ENCODE data around the gene KRTAP4-11. TPM values are rescaled to one million over a fixed set of nuclear protein-coding genes. Genes with fewer than 3 reads are reported as not detected.

The KRTAP4-11 gene
- total and polyA plus RNA-seq, 2 of the 4 experiments (the other 2 are of a cell fraction) = not detected

GRCh38 chr17:41133880-41134735 lies 15.9 kb upstream of the KRTAP4-11 start:
- Histone ChIP-seq H3K4me2 (ENCODE audit: low read depth, low read length) (peak overlapping the region; percentile 80; the same call in 1 of the 2 replicates), H2BK15ac (ENCODE audit: low read depth, low read length) (peak overlapping the region; percentile 97), H3K56ac (ENCODE audit: extremely low read depth, insufficient read depth, low read length) (peak overlapping the region; percentile 95), H2AK9ac (replicated peaks; ENCODE audit: low read depth, low read length, poor library complexity) (no peak overlapping the region), H3K4ac (ENCODE audit: low read depth, low read length) (peak overlapping the region; percentile 96), H2BK5ac (ENCODE audit: low read depth, low read length, poor library complexity, severe bottlenecking) (peak overlapping the region; percentile 99), H3K18ac (ENCODE audit: low read depth, low read length) (peak overlapping the region; percentile 99; the same call in 1 of the 2 replicates), H3K9me3 (ENCODE audit: control insufficient read depth, insufficient read depth, low read length) (no peaks in the 10 kb centered on the region), H3K79me1 (ENCODE audit: low read depth in 1 of 2, low read length in 2 of 2) (no peaks in the 10 kb centered on the region), H3K27ac (ENCODE audit: insufficient read depth, low read length) (peak overlapping the region; percentile 99), H2BK120ac (ENCODE audit: low read depth, low read length) (peak overlapping the region; percentile 98), H4K91ac (ENCODE audit: insufficient read depth, low read depth, low read length) (peak overlapping the region; percentile 96), H3K36me3 (ENCODE audit: control insufficient read depth, insufficient read depth, low read length) (no peaks in the 10 kb centered on the region), H3K27me3 (ENCODE audit: control insufficient read depth, insufficient read depth, low read length) (no peaks in the 10 kb centered on the region), H4K5ac (ENCODE audit: low read depth, low read length) (peak overlapping the region; percentile 97), H3K23ac (ENCODE audit: low read depth, low read length) (peak overlapping the region; percentile 95; the same call in 1 of the 2 replicates), H3K14ac (replicated peaks; ENCODE audit: low read depth, low read length) (peak overlapping the region; percentile 92), H2AFZ (replicated peaks; ENCODE audit: low read length, poor library complexity) (peak overlapping the region; percentile 79), H3K9ac (ENCODE audit: low read depth, low read length) (peak overlapping the region; percentile 33; the same call in 1 of the 2 replicates), H3K9me1 (ENCODE audit: insufficient read depth, low read length) (no peaks in the 10 kb centered on the region), H3K4me3 (ENCODE audit: insufficient read depth, low read depth, low read length) (no peak overlapping the region), H3K4me1 (ENCODE audit: control insufficient read depth, insufficient read depth, low read length) (peaks cover 4% of the 10 kb centered on the region), H4K8ac (ENCODE audit: low read depth in 2 of 2, low read length in 2 of 2) (peak overlapping the region; percentile 57 to 98), H2AK5ac (ENCODE audit: low read depth, low read length) (peak overlapping the region; percentile 79; the same call in 1 of the 2 replicates), H4K20me1 (ENCODE audit: insufficient read depth, low read length) (no peaks in the 10 kb centered on the region), H2BK20ac (ENCODE audit: low read depth, low read length) (peak overlapping the region; percentile 98)
- BruUV-seq (replicated peaks) = no TSS peak
- ChIA-PET POLR2A (ENCODE audit: unreplicated experiment) (no interaction called here), CTCF (no interaction called here)
- peak; percentile 71 for DNase-seq
- dilution Hi-C loops (cut with HindIII; ENCODE audit: low sequenced_read_pairs, unreplicated experiment) (no loop called here), in situ Hi-C loops (cut with MboI; ENCODE audit: low sequenced_read_pairs) (no loop called here), intact Hi-C loops (cut with micrococcal nuclease) (no loop called here)
- TF ChIP-seq MAFK (IDR thresholded peaks at IDR 0.05; ENCODE audit: low read depth, low read length) (no peak), SMC3 (IDR thresholded peaks at IDR 0.05; ENCODE audit: low read depth, low read length) (no peak), CHD1 (IDR thresholded peaks at IDR 0.05; ENCODE audit: low read depth, low read length) (no peak), FOS (IDR thresholded peaks at IDR 0.05; ENCODE audit: low read depth, low read length) (no peak), USF2 (IDR thresholded peaks at IDR 0.05; ENCODE audit: low read depth, low read length) (no peak), POLR2A (IDR thresholded peaks at IDR 0.05; ENCODE audit: low read depth, low read length) (no peak), MXI1 (IDR thresholded peaks at IDR 0.05; ENCODE audit: borderline replicate concordance, low read depth, low read length) (no peak), RFX5 (IDR thresholded peaks at IDR 0.05; ENCODE audit: low read depth, low read length) (no peak), RCOR1 (IDR thresholded peaks at IDR 0.05; ENCODE audit: insufficient replicate concordance, low read length) (no peak), RAD21 (IDR thresholded peaks at IDR 0.05; ENCODE audit: low read length) (no peak), MAZ (IDR thresholded peaks at IDR 0.05; ENCODE audit: borderline replicate concordance, low read depth, low read length) (no peak), NFE2L2 (IDR thresholded peaks at IDR 0.05; ENCODE audit: low read depth, low read length) (no peak), CEBPB (IDR thresholded peaks at IDR 0.05; ENCODE audit: low read depth, low read length) (no peak; the same call in 1 of the 2 replicates), CTCF (conservative IDR thresholded peaks at IDR 0.05; ENCODE audit: low read depth, low read length) (no peak)
- peak; percentile 77 for ATAC-seq (ENCODE audit: low read depth)
- no CpG with 5 or more reads among the region's 2 CpGs for WGBS, 2 experiments (ENCODE audit: extremely low coverage in 2 of 2, insufficient read length in 1 of 2)

Measured in IMR-90 (cell line).